BLaER1 treated with 17β-estradiol and CSF1 and Interleukin-3, amounts not matched to agents 10 nM and 100 nM (cell line): ENCODE results near the gene ZNF287.
"Not testable (repeated sequence)": the region's sequence is repeated elsewhere in the genome, so short reads cannot be mapped to it uniquely, and the experiment has no call there.

ENCODE experiments used
- H3K27ac ChIP-seq, 11 experiments: shearing (Covaris generic); formaldehyde crosslinking; 2 replicates each; pipeline ENCODE4 v1.8.1; 2022
- H3K27me3 ChIP-seq, 11 experiments: shearing (Covaris generic); formaldehyde crosslinking; 2 replicates each; pipeline ENCODE4 v1.8.1; 2022
- H3K36me3 ChIP-seq, 11 experiments: shearing (Covaris generic); formaldehyde crosslinking; 2 replicates each; pipeline ENCODE4 v1.8.1; 2022
- H3K4me1 ChIP-seq, 10 experiments: shearing (Covaris generic); formaldehyde crosslinking; 2 replicates each; pipeline ENCODE4 v1.8.1; 2022
- H3K4me2 ChIP-seq, 11 experiments: shearing (Covaris generic); formaldehyde crosslinking; 2 replicates each; pipeline ENCODE4 v1.8.1; 2022
- H3K4me3 ChIP-seq, 10 experiments: shearing (Covaris generic); formaldehyde crosslinking; 2 replicates each; pipeline ENCODE4 v1.8.1; 2022
- H3K9ac ChIP-seq, 11 experiments: shearing (Covaris generic); formaldehyde crosslinking; 2 replicates each; pipeline ENCODE4 v1.8.1; 2022
- H3K9me3 ChIP-seq, 11 experiments: shearing (Covaris generic); formaldehyde crosslinking; replicated peaks in 1 of 11; 2 replicates each; pipeline ENCODE4 v1.8.1; 2022
- H4K20me1 ChIP-seq, 11 experiments: shearing (Covaris generic); formaldehyde crosslinking; 2 replicates each; pipeline ENCODE4 v1.8.1; 2022
- Cebpa-rat ChIP-seq, 11 experiments: shearing (Covaris generic); IDR thresholded peaks; 2 replicates each; pipeline ENCODE4 v1.8.1; 2022

Gene ZNF287

DNA sequence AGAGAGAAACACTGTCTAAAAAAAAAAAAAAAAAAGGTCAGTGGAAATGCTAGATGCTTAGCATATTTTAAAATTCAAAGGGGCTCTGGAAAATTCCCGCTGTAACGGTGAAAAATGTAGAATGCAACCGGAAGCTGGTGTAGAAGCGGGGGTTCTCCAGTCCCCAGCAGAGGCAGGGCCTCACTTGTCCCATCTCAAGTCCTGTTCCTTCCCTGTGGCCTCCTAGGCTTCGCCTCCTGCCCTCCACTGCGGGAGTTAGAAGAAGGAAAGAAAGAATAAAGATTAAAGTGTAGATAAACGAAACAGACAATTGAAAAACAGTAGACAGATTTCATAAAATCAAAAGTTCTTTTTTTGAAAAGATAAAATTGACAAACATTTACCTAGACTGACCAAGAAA lies 14.8 kb upstream of the ZNF287 start:
- Histone ChIP-seq H3K9me3 (peaks cover 13 to 43% (median 21%) of the 10 kb centered on the region in 11 experiments; a peak in 19 of 22 replicates), H3K36me3 (no peaks in the 10 kb centered on the region), H3K27me3 (peaks cover 13 to 39% (median 34%) of the 10 kb centered on the region in 11 experiments), H3K4me3 (peak overlapping the region in 7 of 10 experiments; percentile 22 to 55 (median 38); a peak in 8 of 20 replicates), H3K9ac (no peak overlapping the region), H4K20me1 (no peaks in the 10 kb centered on the region), H3K4me1 (peaks cover 8 to 25% (median 20%) of the 10 kb centered on the region in 10 experiments; a peak in 19 of 20 replicates), H3K27ac (no peak overlapping the region), H3K4me2 (peak overlapping the region; percentile 53 to 82 (median 64); a peak in 21 of 22 replicates)
- no peak for TF ChIP-seq Cebpa-rat (IDR thresholded peaks at IDR 0.05)

DNA sequence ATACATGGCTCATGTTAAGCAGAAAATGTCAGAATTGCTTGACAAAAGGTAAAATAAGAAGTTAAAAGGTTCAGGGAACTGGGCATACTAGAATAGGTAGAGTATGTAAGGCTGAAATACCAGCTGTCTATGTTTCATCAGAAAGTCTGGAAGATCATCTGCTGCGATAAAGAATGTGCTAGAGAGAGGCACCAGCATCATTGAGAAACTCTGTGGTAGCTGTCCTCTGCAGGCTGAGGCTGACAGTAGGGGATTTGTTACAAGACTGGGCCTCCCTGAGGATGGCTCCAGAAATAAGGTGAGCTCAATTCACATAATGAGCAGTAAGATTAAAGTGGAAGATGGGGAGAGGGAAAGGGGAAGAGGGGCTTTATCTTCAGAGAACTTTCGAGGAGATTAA lies 4.5 kb upstream of the ZNF287 start:
- H3K4me1 ChIP-seq, result peaks cover 11 to 15% (median 13%) of the 10 kb centered on the region in 10 experiments; a peak in 19 of 20 replicates
- H3K27me3 ChIP-seq, result no peaks in the 10 kb centered on the region
- H3K27ac ChIP-seq, result no peak overlapping the region
- H4K20me1 ChIP-seq, result no peaks in the 10 kb centered on the region
- H3K36me3 ChIP-seq, result no peaks in the 10 kb centered on the region
- no peak overlapping the region for H3K4me2 ChIP-seq
- peaks cover 0 to 27% (median under 1%) of the 10 kb centered on the region in 11 experiments; a peak in 6 of 22 replicates for H3K9me3 ChIP-seq
- no peak for TF ChIP-seq Cebpa-rat (IDR thresholded peaks at IDR 0.05)
- no peak overlapping the region for H3K4me3 ChIP-seq
- H3K9ac ChIP-seq, result no peak overlapping the region

- Histone ChIP-seq H3K27me3 (no peaks in the 10 kb centered on the region), H3K27ac (peak overlapping the region in 6 of 11 experiments; percentile 72 to 80 (median 76); a peak in 8 of 22 replicates), H3K4me3 (peak overlapping the region; percentile 69 to 85 (median 80)), H3K4me1 (peaks cover 15 to 23% (median 20%) of the 10 kb centered on the region in 10 experiments; a peak in 19 of 20 replicates), H3K9me3 (peaks cover 13 to 39% (median 28%) of the 10 kb centered on the region in 11 experiments), H3K36me3 (peaks cover 21 to 34% (median 31%) of the 10 kb centered on the region in 11 experiments), H3K4me2 (peak overlapping the region; percentile 86 to 99 (median 97)), H3K9ac (peak overlapping the region in 8 of 11 experiments; percentile 75 to 83 (median 81); a peak in 16 of 22 replicates), H4K20me1 (no peaks in the 10 kb centered on the region)
- no peak for TF ChIP-seq Cebpa-rat (IDR thresholded peaks at IDR 0.05)
These were observed 331 bp upstream of the ZNF287 start for GRCh38 chr17:16569358-16569712.

GRCh38 chr17:16552637-16553045 lies 16.4 kb downstream of the ZNF287 start:
- Histone ChIP-seq H3K36me3 (peaks cover 66 to 97% (median 85%) of the 10 kb centered on the region in 11 experiments), H3K4me1 (no peaks in the 10 kb centered on the region), H3K4me2 (no peak overlapping the region), H3K27me3 (no peaks in the 10 kb centered on the region), H4K20me1 (no peaks in the 10 kb centered on the region), H3K9ac (no peak overlapping the region), H3K9me3 (peaks cover 100% of the 10 kb centered on the region in 11 experiments), H3K27ac (no peak overlapping the region), H3K4me3 (peak overlapping the region in 8 of 10 experiments; percentile 2 to 40 (median 20); a peak in 9 of 20 replicates)
- no peak for TF ChIP-seq Cebpa-rat (IDR thresholded peaks at IDR 0.05)

GRCh38 chr17:16551878-16552636 lies 16.9 kb downstream of the ZNF287 start:
- no peak overlapping the region for H3K4me2 ChIP-seq
- H4K20me1 ChIP-seq, result no peaks in the 10 kb centered on the region
- H3K4me1 ChIP-seq, result no peaks in the 10 kb centered on the region
- no peak overlapping the region for H3K9ac ChIP-seq
- H3K27me3 ChIP-seq, result no peaks in the 10 kb centered on the region
- H3K27ac ChIP-seq, result no peak overlapping the region
- TF ChIP-seq Cebpa-rat (IDR thresholded peaks at IDR 0.05), result no peak
- peaks cover 100% of the 10 kb centered on the region in 11 experiments for H3K9me3 ChIP-seq
- peak overlapping the region in 6 of 10 experiments; percentile 6 to 40 (median 11); a peak in 6 of 20 replicates for H3K4me3 ChIP-seq
- H3K36me3 ChIP-seq, result peaks cover 60 to 97% (median 83%) of the 10 kb centered on the region in 11 experiments

GRCh38 chr17:16537130-16537458 lies 31.9 kb downstream of the ZNF287 start:
- Histone ChIP-seq H3K4me3 (peak overlapping the region in 2 of 10 experiments; percentile 67 to 78; a peak in 3 of 20 replicates), H3K9ac (peak overlapping the region in 2 of 11 experiments; percentile 85 to 91; a peak in 4 of 22 replicates), H3K27me3 (no peaks in the 10 kb centered on the region), H3K9me3 (peaks cover 14 to 33% (median 24%) of the 10 kb centered on the region in 11 experiments), H3K4me2 (peak overlapping the region in 10 of 11 experiments; percentile 79 to 92 (median 86); a peak in 17 of 22 replicates), H4K20me1 (no peaks in the 10 kb centered on the region), H3K36me3 (peaks cover 0 to 6% (median 0%) of the 10 kb centered on the region in 11 experiments; a peak in 2 of 22 replicates), H3K4me1 (peaks cover 4 to 19% (median 10%) of the 10 kb centered on the region in 10 experiments; a peak in 14 of 20 replicates), H3K27ac (peak overlapping the region in 2 of 11 experiments; percentile 84 to 85; a peak in 2 of 22 replicates)
- no peak for TF ChIP-seq Cebpa-rat (IDR thresholded peaks at IDR 0.05)

GRCh38 chr17:16534236-16534635 lies 34.8 kb downstream of the ZNF287 start:
- no peak for TF ChIP-seq Cebpa-rat (IDR thresholded peaks at IDR 0.05)
- H3K9ac ChIP-seq, result no peak overlapping the region
- no peaks in the 10 kb centered on the region for H3K27me3 ChIP-seq
- peaks cover 4 to 19% (median 10%) of the 10 kb centered on the region in 10 experiments; a peak in 14 of 20 replicates for H3K4me1 ChIP-seq
- H3K9me3 ChIP-seq, result peaks cover 0 to 9% (median 0%) of the 10 kb centered on the region in 11 experiments; a peak in 4 of 22 replicates
- H4K20me1 ChIP-seq, result no peaks in the 10 kb centered on the region
- no peak overlapping the region for H3K4me3 ChIP-seq
- H3K4me2 ChIP-seq, result no peak overlapping the region
- no peak overlapping the region for H3K27ac ChIP-seq
- H3K36me3 ChIP-seq, result no peaks in the 10 kb centered on the region

GRCh38 chr17:16529906-16530305 lies 39.1 kb downstream of the ZNF287 start:
- no peak overlapping the region for H3K9ac ChIP-seq
- H3K9me3 ChIP-seq, result no peaks in the 10 kb centered on the region
- no peaks in the 10 kb centered on the region for H3K36me3 ChIP-seq
- H4K20me1 ChIP-seq, result no peaks in the 10 kb centered on the region
- no peak overlapping the region for H3K4me3 ChIP-seq
- no peak overlapping the region for H3K27ac ChIP-seq
- peaks cover 1 to 8% (median 2%) of the 10 kb centered on the region in 10 experiments; a peak in 18 of 20 replicates for H3K4me1 ChIP-seq
- no peaks in the 10 kb centered on the region for H3K27me3 ChIP-seq
- H3K4me2 ChIP-seq, result no peak overlapping the region
- no peak for TF ChIP-seq Cebpa-rat (IDR thresholded peaks at IDR 0.05)

GRCh38 chr17:16527298-16527697 lies 41.7 kb downstream of the ZNF287 start:
- Histone ChIP-seq H4K20me1 (no peaks in the 10 kb centered on the region), H3K27me3 (no peaks in the 10 kb centered on the region), H3K9ac (no peak overlapping the region), H3K4me1 (peaks cover 0 to 15% (median 6%) of the 10 kb centered on the region in 10 experiments; a peak in 17 of 20 replicates), H3K27ac (no peak overlapping the region), H3K4me3 (no peak overlapping the region), H3K36me3 (no peaks in the 10 kb centered on the region), H3K9me3 (no peaks in the 10 kb centered on the region), H3K4me2 (no peak overlapping the region)
- no peak for TF ChIP-seq Cebpa-rat (IDR thresholded peaks at IDR 0.05)

DNA sequence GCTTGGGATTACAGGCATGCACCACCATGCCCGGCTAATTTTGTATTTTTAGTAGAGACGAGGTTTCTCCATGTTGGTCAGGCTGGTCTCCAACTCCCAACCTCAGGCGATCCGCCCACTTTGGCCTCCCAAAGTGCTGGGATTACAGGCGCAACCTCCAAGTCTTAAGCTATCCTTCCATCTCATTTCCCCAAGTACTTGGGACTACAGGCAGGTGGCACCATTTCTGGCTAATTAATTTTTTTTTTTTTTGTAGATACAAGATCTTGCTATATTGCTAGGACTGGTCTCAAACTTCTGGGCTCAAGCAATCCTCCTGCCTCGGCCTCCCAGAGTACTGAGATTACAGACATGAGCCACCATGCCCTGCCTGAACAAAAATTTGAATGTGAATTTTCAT lies 43.4 kb downstream of the ZNF287 start:
- not testable (repeated sequence) for H3K9ac ChIP-seq, H4K20me1 ChIP-seq, H3K27ac ChIP-seq, H3K27me3 ChIP-seq, H3K36me3 ChIP-seq, H3K4me3 ChIP-seq, H3K4me2 ChIP-seq, H3K9me3 ChIP-seq
- H3K4me1 ChIP-seq, result peaks cover 5 to 20% (median 11%) of the 10 kb centered on the region in 10 experiments; a peak in 18 of 20 replicates
